GM18520 (cell line): Measurements from ENCODE around the gene TBC1D1.

Experiments used
- ATAC-seq: cut with Tn5 transposase; IDR thresholded peaks from one replicate; pipeline ENCODE4 v1.9.1; 2021; ENCODE audit not compliant: unreplicated experiment

Gene TBC1D1

GRCh38 chr4:38184404-38184803 is 293.5 kb downstream of the TBC1D1 start:
- ATAC-seq = no peak

GRCh38 chr4:38185406-38186144 is 294.7 kb downstream of the TBC1D1 start:
- no peak for ATAC-seq

GRCh38 chr4:38188136-38188535 is 297.3 kb downstream of the TBC1D1 start:
- ATAC-seq = no peak

GRCh38 chr4:38188631-38189101 is 297.8 kb downstream of the TBC1D1 start:
- ATAC-seq = no peak
